Naive thymus-derived CD8-positive, alpha-beta T cell (primary cell): ENCODE measurements around the gene CMSS1. TPM values are rescaled to one million over a fixed set of nuclear protein-coding genes. Genes with fewer than 3 reads are reported as not detected.

Experiments
- ATAC-seq, 2 donors: fragments of 150-1000 bp; cut with Tn5 transposase in 1 of 2; sonication (Bioruptor Pico), chemical (Tn5 transposase) in 1 of 2; 1 replicate in 1 of 2; 2 replicates in 1 of 2; pipeline ENCODE4 v1.10.0; 2021; ENCODE audit warnings: mild to moderate bottlenecking in 2 of 2, moderate library complexity in 2 of 2
- POLR2A ChIA-PET: fragments of 350-600 bp; sonication (Branson Sonifier 250); formaldehyde crosslinking; loops from one replicate; lab custom pipeline; 2021; ENCODE audit warnings: antibody characterized with exemption; lab: Charles Lee
- DNase-seq, 10 donors: peaks; one replicate each; pipeline versions ENCODE4 v3.0.0 to v3.0.0-alpha.2; 2020 to 2022
- H3K27ac Mint-ChIP-seq, 10 donors: one replicate each; pipeline ENCODE4 v1.8.0; 2020 to 2022; ENCODE audit warnings: mild to moderate bottlenecking in 10 of 10, mixed read lengths in 10 of 10, moderate library complexity in 4 of 10, inconsistent platforms in 1 of 10
- H3K27me3 Mint-ChIP-seq, 5 donors: one replicate each; pipeline ENCODE4 v1.8.0; 2021 to 2022; ENCODE audit warnings: mixed read lengths in 5 of 5
- H3K36me3 Mint-ChIP-seq, 3 donors: one replicate each; pipeline ENCODE4 v1.8.0; 2020 to 2022; ENCODE audit warnings: mixed read lengths in 3 of 3, mild to moderate bottlenecking in 2 of 3, inconsistent platforms in 1 of 3
- H3K4me1 Mint-ChIP-seq, 4 donors: one replicate each; pipeline ENCODE4 v1.8.0; 2021 to 2022; ENCODE audit warnings: mixed read lengths in 4 of 4
- H3K4me3 Mint-ChIP-seq, 10 donors: one replicate each; pipeline ENCODE4 v1.8.0; 2020 to 2022; ENCODE audit warnings: mild to moderate bottlenecking in 10 of 10, mixed read lengths in 10 of 10, moderate library complexity in 6 of 10, inconsistent platforms in 1 of 10
- H3K9me3 Mint-ChIP-seq, 9 donors: one replicate each; pipeline ENCODE4 v1.8.0; 2020 to 2022; ENCODE audit warnings: mixed read lengths in 9 of 9, mild to moderate bottlenecking in 3 of 9, inconsistent platforms in 1 of 9, moderate library complexity in 1 of 9
- polyA plus RNA-seq, 3 donors: library from polyadenylated mRNA; unstranded; fragments of 300-500 nt; fragmentation: Illumina TruSeq; gene quantifications; one replicate each; pipeline ENCODE4 v1.2.3, GENCODE V29; 2021
- total RNA-seq, 8 experiments: library from RNA in 2 of 8; stranded (reverse) in 2 of 8; gene quantifications; one replicate each; pipeline ENCODE4 v1.2.3 and lab custom pipeline; 2021 to 2026

CMSS1 gene
- total and polyA plus RNA-seq, 5 experiments from 2014 or later, result 18.9 to 32.4 (median 29.7) TPM

DNA sequence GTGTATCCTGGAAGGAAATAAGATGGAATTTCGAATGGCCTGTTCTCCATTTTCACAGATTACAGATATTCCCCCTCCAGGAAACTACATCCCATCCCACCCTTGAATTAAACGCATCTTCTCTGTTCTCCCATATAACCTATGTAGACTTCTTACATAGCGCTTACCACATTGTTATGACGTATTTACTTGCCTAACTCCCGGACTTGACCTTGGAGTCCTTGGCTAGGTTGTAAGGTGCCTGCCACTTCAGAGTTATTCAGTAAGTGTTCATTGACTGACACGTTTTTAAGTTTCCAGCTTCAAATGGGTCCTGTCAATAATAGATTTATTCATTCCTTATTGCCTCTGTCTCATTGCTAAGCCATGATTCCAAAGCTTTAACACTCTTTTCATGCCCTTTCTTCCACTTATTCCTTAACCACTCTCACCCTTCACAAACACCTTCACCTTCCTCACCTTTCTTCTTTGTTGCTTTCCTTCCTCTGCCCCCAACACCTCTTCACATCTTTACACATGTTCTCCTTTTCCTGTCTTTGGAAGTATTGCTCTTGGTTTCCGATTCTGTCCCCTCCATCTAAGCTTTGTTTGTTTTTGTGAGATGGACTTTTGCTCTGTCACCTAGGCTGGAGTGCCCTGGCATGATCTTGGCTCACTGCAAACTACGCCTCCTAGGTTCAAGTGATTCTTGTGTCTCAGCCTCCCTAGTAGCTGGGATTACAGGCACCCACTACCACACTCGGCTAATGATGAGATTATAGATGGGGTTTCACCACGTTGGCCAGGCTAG, 138.3 kb downstream of the CMSS1 start:
- ATAC-seq (no peak), DNase-seq (no peak)
- Mint-ChIP-seq H3K27me3 (no peaks in the 10 kb centered on the region), H3K9me3 (no peaks in the 10 kb centered on the region), H3K36me3 (peaks cover 0 to 5% (median 0%) of the 10 kb centered on the region in 3 donors), H3K27ac (no peak overlapping the region), H3K4me1 (peaks cover 4 to 7% (median 6%) of the 10 kb centered on the region in 4 donors), H3K4me3 (no peak overlapping the region)
- POLR2A ChIA-PET, result no interaction called here

DNA sequence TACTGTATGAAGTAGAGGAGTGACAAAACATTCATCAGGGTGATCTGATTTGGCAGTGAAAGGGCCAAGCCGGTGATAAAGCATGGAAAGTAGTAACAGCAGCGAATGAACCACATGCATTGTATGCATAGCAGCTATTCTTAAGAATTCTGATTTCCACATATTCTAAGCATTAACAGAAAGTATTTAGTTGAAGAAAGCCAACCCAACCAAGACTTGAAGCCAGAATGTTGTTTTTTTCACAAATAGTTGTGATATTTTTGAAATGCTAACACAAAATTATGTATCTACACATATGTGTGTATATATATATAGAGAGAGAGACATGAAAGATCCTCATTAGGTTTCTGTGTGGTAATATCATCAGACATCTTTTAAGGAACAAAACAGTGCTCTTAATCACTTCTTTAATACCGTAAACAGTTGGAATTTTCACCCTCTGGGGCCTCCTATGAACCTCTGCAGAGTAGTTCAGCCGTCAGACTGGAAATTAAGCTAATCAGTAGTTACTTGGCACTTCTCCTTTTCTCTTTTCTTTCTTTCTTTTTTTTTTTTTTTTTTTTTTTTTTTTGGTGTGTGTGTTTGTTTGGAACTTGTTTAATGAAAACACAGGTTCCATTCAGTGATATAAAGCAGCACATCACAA, 139.6 kb downstream of the CMSS1 start:
- H3K4me3 Mint-ChIP-seq, result no peak overlapping the region
- no peak overlapping the region for H3K27ac Mint-ChIP-seq
- peaks cover 0 to 7% (median 3%) of the 10 kb centered on the region in 4 donors for H3K4me1 Mint-ChIP-seq
- POLR2A ChIA-PET, result no interaction called here
- no peaks in the 10 kb centered on the region for H3K9me3 Mint-ChIP-seq
- no peaks in the 10 kb centered on the region for H3K27me3 Mint-ChIP-seq
- DNase-seq (no peak), ATAC-seq (no peak)
- peaks cover 0 to 10% (median 0%) of the 10 kb centered on the region in 3 donors for H3K36me3 Mint-ChIP-seq

DNA sequence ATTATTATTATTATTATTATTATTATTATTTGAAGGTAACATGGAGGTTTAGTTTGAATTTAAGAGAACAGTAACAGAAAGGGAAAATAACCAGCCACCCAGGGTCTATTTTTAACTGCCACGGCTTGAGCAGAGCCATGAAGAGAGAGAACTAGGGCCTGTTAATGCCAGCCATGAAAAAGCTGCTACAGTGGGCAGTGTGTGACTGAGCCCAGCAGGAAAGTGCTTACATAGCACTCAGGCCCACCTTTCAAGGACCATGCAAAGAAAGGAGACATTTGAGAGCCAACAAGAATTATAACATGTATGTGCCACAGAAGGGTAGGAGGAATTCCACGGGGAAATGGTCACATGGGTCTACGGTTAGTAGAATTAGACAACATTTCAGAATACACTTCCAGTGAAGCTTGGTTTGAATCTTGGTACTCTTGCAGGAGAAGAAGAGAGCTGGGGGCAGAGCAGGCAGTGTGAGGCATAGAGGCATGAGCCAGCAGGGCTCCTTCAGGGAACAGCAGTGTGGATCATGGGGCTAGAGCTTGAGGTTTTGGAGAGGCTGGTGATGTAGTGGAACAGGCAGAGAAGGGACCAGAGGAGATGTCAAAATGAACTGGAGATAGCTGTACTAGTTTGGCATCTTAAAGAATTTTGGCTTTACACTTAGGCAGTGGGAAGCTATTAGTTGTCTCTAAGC, 140.7 kb downstream of the CMSS1 start:
- ATAC-seq (no peak), DNase-seq (no peak)
- Mint-ChIP-seq H3K27ac (peak overlapping the region in 1 of 10 donors; percentile 47), H3K4me3 (no peak overlapping the region), H3K36me3 (peaks cover 0 to 13% (median 3%) of the 10 kb centered on the region in 3 donors), H3K4me1 (peaks cover 0 to 10% (median 3%) of the 10 kb centered on the region in 4 donors), H3K27me3 (no peaks in the 10 kb centered on the region), H3K9me3 (no peaks in the 10 kb centered on the region)
- POLR2A ChIA-PET, result no interaction called here

DNA sequence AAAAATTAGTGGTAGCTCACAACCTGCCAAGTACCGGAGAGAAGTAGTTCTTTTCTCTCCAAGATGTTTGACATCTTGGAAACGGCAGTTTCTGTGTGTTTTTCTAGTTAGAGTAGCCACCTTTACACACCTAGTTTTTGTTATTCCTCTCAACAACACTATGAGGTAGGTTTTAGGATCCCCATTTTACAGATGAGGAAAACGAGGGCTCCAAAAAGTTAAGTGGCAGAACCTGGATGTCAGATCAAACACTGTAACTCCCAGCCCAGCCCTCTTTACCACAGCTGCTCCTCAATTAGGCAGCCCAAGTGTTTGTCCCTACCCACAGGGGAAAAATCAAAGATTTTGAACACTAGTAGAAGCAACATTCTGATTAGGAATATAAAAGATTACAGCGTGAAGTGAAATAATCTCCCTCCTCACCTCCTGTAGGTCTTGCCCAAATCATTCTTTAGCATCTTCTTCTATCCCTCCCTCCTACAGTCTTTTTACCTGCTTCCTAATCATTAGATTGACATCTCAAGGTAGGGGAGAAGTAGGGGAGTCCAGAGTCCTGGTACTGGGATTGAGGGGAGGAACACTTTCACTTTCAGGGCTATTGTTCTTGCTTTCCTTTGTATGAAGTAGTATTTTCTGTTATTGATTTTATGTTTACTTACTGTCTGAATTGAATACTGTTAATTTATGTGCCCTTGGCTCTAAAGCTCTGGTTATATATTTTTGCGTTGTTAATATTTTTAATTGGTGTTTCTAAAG, 142.6 kb downstream of the CMSS1 start:
- no peaks in the 10 kb centered on the region for H3K27me3 Mint-ChIP-seq
- H3K27ac Mint-ChIP-seq, result no peak overlapping the region
- H3K36me3 Mint-ChIP-seq, result peaks cover 0 to 16% (median 3%) of the 10 kb centered on the region in 3 donors
- POLR2A ChIA-PET, result no interaction called here
- no peaks in the 10 kb centered on the region for H3K9me3 Mint-ChIP-seq
- ATAC-seq (no peak), DNase-seq (no peak)
- peaks cover 0 to 10% (median 3%) of the 10 kb centered on the region in 4 donors for H3K4me1 Mint-ChIP-seq
- no peak overlapping the region for H3K4me3 Mint-ChIP-seq

DNA sequence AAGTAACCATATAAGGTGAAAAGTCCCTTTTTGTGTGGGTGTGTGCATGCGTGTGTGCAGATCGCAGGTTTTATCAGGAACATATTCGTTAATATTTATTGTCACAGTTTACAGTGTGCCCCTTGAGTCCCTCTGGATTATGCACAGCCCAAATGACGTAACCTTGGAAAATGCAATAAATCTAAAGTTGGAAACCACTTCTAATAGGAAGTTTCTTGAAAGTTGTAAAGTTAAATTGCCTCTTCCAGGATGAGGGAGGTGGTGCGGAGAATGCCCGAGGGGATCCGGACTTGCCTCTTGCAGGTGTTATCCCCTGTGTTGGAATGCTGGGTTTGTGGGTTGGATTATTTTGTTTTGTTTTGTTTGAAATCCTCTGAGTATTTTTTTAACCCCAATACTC, 143.3 kb downstream of the CMSS1 start:
- peaks cover 0 to 15% (median 3%) of the 10 kb centered on the region in 3 donors for H3K36me3 Mint-ChIP-seq
- no peak for ATAC-seq
- H3K27ac Mint-ChIP-seq, result peak overlapping the region in 1 of 10 donors; percentile 45
- H3K4me3 Mint-ChIP-seq, result no peak overlapping the region
- H3K9me3 Mint-ChIP-seq, result no peaks in the 10 kb centered on the region
- POLR2A ChIA-PET, result no interaction called here
- peaks cover 0 to 10% (median 3%) of the 10 kb centered on the region in 4 donors for H3K4me1 Mint-ChIP-seq
- no peak for DNase-seq
- no peaks in the 10 kb centered on the region for H3K27me3 Mint-ChIP-seq

GRCh38 chr3:99961756-99962515, 144.3 kb downstream of the CMSS1 start:
- ATAC-seq, result no peak
- H3K9me3 Mint-ChIP-seq, result no peaks in the 10 kb centered on the region

DNA sequence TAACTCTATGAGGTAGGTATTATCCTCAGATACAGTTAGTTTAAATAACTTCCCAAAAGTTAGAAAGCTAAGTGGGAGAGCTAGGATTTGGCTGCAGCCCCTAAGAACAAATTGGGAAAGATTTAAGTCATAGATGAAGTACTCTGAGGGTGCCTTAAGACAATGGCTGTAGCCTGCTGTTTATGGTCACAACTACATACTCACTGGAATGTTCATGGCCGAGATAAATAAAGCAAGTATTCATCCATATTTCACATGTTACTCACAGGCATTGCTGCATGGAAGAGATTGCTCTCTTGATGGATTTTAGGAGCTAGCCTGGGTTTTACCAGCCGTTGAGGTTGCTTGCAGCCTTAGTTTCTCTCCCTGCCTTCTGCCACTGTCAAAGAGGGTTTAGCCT, 145.0 kb downstream of the CMSS1 start:
- Mint-ChIP-seq H3K4me3 (no peak overlapping the region), H3K27ac (no peak overlapping the region), H3K4me1 (peaks cover 0 to 7% (median 4%) of the 10 kb centered on the region in 4 donors), H3K9me3 (no peaks in the 10 kb centered on the region), H3K27me3 (no peaks in the 10 kb centered on the region), H3K36me3 (peaks cover 0 to 14% (median 6%) of the 10 kb centered on the region in 3 donors)
- POLR2A ChIA-PET, result no interaction called here
- DNase-seq (no peak), ATAC-seq (no peak)

More at GRCh38 chr3:99961756-99962515, 144.3 kb downstream of the CMSS1 start:
- no peak for DNase-seq
- H3K27ac Mint-ChIP-seq, result peak overlapping the region in 1 of 10 donors; percentile 80
- H3K4me1 Mint-ChIP-seq, result peaks cover 0 to 4% (median 2%) of the 10 kb centered on the region in 4 donors
- peaks cover 0 to 11% (median 3%) of the 10 kb centered on the region in 3 donors for H3K36me3 Mint-ChIP-seq
- H3K27me3 Mint-ChIP-seq, result no peaks in the 10 kb centered on the region
- no peak overlapping the region for H3K4me3 Mint-ChIP-seq
- POLR2A ChIA-PET, result no interaction called here

GRCh38 chr3:99965077-99965476, 147.4 kb downstream of the CMSS1 start:
- DNase-seq (no peak), ATAC-seq (no peak)
- Mint-ChIP-seq H3K4me3 (no peak overlapping the region), H3K36me3 (peaks cover 0 to 14% (median 6%) of the 10 kb centered on the region in 3 donors), H3K4me1 (peaks cover 11 to 27% (median 16%) of the 10 kb centered on the region in 4 donors), H3K9me3 (no peaks in the 10 kb centered on the region), H3K27me3 (no peaks in the 10 kb centered on the region), H3K27ac (peak overlapping the region in 1 of 10 donors; percentile 58)
- POLR2A ChIA-PET, result no interaction called here

- peaks cover 14 to 35% (median 19%) of the 10 kb centered on the region in 4 donors for H3K4me1 Mint-ChIP-seq
- no peaks in the 10 kb centered on the region for H3K27me3 Mint-ChIP-seq
- POLR2A ChIA-PET, result no interaction called here
- peaks cover 0 to 14% (median 6%) of the 10 kb centered on the region in 3 donors for H3K36me3 Mint-ChIP-seq
- ATAC-seq (no peak), DNase-seq (no peak)
- H3K9me3 Mint-ChIP-seq, result no peaks in the 10 kb centered on the region
- no peak overlapping the region for H3K27ac Mint-ChIP-seq
- H3K4me3 Mint-ChIP-seq, result no peak overlapping the region
Observed at GRCh38 chr3:99965681-99966408, 148.2 kb downstream of the CMSS1 start.

DNA sequence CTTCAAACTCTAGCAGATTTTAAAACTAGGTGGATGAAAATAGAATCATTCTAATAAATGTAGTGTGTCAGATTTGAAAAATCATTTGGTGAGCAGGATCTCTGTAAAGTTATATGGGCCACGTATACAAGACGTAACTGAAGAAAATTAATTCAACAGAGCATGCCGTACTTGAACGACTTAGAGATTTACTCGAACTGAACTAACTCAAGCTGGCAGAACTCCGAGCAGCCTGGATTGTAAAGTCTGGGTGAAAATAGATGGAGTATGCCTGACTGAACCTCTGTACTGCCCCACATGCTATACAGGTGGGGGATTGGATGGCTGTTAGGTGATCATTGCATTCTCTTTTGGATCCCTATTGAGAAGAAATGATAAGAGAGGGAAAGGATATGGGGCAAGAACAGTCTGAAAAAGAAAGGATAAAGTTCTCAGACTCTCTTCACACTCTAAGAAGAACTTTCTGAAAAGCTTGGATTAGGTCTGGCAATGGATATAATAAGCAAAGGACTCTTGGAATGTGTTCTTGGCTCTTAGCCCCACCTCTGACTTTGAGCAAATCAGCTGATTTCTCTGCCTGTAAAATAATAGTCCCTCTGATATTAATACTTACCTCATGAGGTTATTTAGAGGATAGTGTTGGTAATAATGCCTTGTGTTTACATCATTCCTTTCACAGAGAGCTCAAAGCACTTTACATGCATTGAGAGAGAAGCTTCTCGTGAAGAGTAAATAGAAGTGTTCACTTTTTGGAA, 149.2 kb downstream of the CMSS1 start:
- Mint-ChIP-seq H3K9me3 (no peaks in the 10 kb centered on the region), H3K27ac (no peak overlapping the region), H3K36me3 (peaks cover 0 to 12% (median 6%) of the 10 kb centered on the region in 3 donors), H3K4me3 (no peak overlapping the region), H3K27me3 (no peaks in the 10 kb centered on the region), H3K4me1 (peaks cover 14 to 36% (median 19%) of the 10 kb centered on the region in 4 donors)
- POLR2A ChIA-PET, result no interaction called here
- ATAC-seq (no peak), DNase-seq (no peak)

- Mint-ChIP-seq H3K4me1 (peaks cover 14 to 36% (median 19%) of the 10 kb centered on the region in 4 donors), H3K27me3 (no peaks in the 10 kb centered on the region), H3K36me3 (peaks cover 0 to 9% (median 6%) of the 10 kb centered on the region in 3 donors), H3K4me3 (no peak overlapping the region), H3K9me3 (no peaks in the 10 kb centered on the region), H3K27ac (peak overlapping the region in 1 of 10 donors; percentile 12)
- ATAC-seq (no peak), DNase-seq (no peak)
- POLR2A ChIA-PET, result no interaction called here
Observed at GRCh38 chr3:99967796-99968195, 150.1 kb downstream of the CMSS1 start.
